ENCODE results near the gene YIPF7.

DNA sequence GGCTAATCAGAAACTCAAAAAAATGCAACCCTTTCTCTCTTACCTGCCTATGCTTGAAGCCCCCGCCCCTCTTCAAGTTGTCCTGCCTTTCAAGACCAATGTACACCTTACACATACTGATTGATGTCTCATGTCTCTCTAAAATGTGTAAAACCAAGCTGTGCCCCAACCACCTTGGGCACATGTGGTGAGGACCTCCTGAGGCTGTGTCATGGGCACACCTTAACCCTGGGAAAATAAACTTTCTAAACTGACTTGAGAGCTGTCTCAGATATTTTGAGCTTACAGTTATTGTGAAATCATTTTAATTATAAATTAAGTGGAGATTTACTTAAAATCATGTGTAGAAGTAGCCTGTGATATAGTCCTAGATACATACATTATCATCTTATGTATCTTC is 49.0 kb upstream of the YIPF7 start:
- TF ChIP-seq EP300 (IDR thresholded peaks at IDR 0.05) (no peak), POLR2A (IDR thresholded peaks at IDR 0.05) (no peak)
